GM23338 (cell line): ENCODE data around the gene DNAH9. TPM values are rescaled to one million over a fixed set of nuclear protein-coding genes. Genes with fewer than 3 reads are reported as not detected.

Experiments used
- ATAC-seq: fragments of 200-7000 bp; cut with Tn5 transposase; 3 replicates; pipeline ENCODE4 v1.9.1; 2020
- DNase-seq: peaks from one replicate; pipeline ENCODE4 v3.0.0-alpha.2; 2015; ENCODE audit warnings: low spot score
- H2AFZ ChIP-seq: fragments of 200-600 bp; sonication (generic); 2 replicates; pipeline ENCODE4 v1.8.0; 2016; ENCODE audit warnings: antibody characterized with exemption, mild to moderate bottlenecking, moderate library complexity
- H3F3A ChIP-seq: fragments of 200-600 bp; sonication (generic); replicated peaks from 2 replicates; pipeline ENCODE4 v1.8.0; 2017; ENCODE audit warnings: antibody characterized with exemption, mixed run types, low read depth
- H3K27ac ChIP-seq: fragments of 200-600 bp; sonication (generic); 2 replicates; pipeline ENCODE4 v1.6.1; 2016; ENCODE audit warnings: low read depth
- H3K27me3 ChIP-seq: fragments of 200-600 bp; sonication (generic); 2 replicates; pipeline ENCODE4 v1.8.0; 2016; ENCODE audit warnings: mild to moderate bottlenecking, mixed run types, moderate library complexity; ENCODE audit not compliant: insufficient read depth
- H3K36me3 ChIP-seq: fragments of 200-600 bp; sonication (generic); 2 replicates; pipeline ENCODE4 v1.8.0; 2016; ENCODE audit warnings: mild to moderate bottlenecking; ENCODE audit not compliant: insufficient read depth
- H3K4me1 ChIP-seq: fragments of 200-600 bp; sonication (generic); 2 replicates; pipeline ENCODE4 v1.8.0; 2016; ENCODE audit warnings: mild to moderate bottlenecking, moderate library complexity; ENCODE audit not compliant: insufficient read depth
- H3K4me2 ChIP-seq: fragments of 200-600 bp; sonication (generic); 2 replicates; pipeline ENCODE4 v1.7.1; 2017; ENCODE audit warnings: mixed run types
- H3K4me3 ChIP-seq: fragments of 200-600 bp; sonication (generic); 2 replicates; pipeline ENCODE4 v1.6.1; 2016; ENCODE audit warnings: mixed run types
- H3K79me2 ChIP-seq: fragments of 200-600 bp; sonication (generic); replicated peaks from 2 replicates; pipeline ENCODE4 v1.8.0; 2017; ENCODE audit warnings: mild to moderate bottlenecking; ENCODE audit not compliant: insufficient read depth
- H3K9me2 ChIP-seq: fragments of 200-600 bp; sonication (generic); 2 replicates; pipeline ENCODE4 v1.8.0; 2017; ENCODE audit not compliant: insufficient read depth
- H4K20me1 ChIP-seq: fragments of 200-600 bp; sonication (generic); replicated peaks from 2 replicates; pipeline ENCODE4 v1.8.0; 2017; ENCODE audit warnings: mild to moderate bottlenecking; ENCODE audit not compliant: insufficient read depth
- H3K27ac Mint-ChIP-seq: 2 replicates; pipeline ENCODE4 v1.8.0; 2020; ENCODE audit warnings: inconsistent platforms, mild to moderate bottlenecking, moderate library complexity, mixed read lengths
- H3K27me3 Mint-ChIP-seq: 3 replicates; pipeline ENCODE4 v1.8.0; 2022; ENCODE audit warnings: low read depth, mild to moderate bottlenecking, moderate library complexity, mixed read lengths, inconsistent platforms; ENCODE audit not compliant: insufficient read depth, poor library complexity
- H3K36me3 Mint-ChIP-seq: 3 replicates; pipeline ENCODE4 v1.8.0; 2021; ENCODE audit warnings: low read depth, mild to moderate bottlenecking, inconsistent platforms, moderate library complexity, mixed read lengths
- H3K4me1 Mint-ChIP-seq: 3 replicates; pipeline ENCODE4 v1.8.0; 2020; ENCODE audit warnings: mild to moderate bottlenecking, inconsistent platforms, mixed read lengths
- H3K4me3 Mint-ChIP-seq: 3 replicates; pipeline ENCODE4 v1.8.0; 2021; ENCODE audit warnings: moderate library complexity, mild to moderate bottlenecking, inconsistent platforms, mixed read lengths
- H3K9me3 Mint-ChIP-seq: 3 replicates; pipeline ENCODE4 v1.8.0; 2020; ENCODE audit warnings: moderate library complexity, mild to moderate bottlenecking, inconsistent platforms, mixed read lengths
- CREB1 ChIP-seq: fragments of 250-450 bp; sonication (Bioruptor Pico); IDR thresholded peaks from 2 replicates; pipeline ENCODE4 v1.5.0; 2020; ENCODE audit warnings: low read depth, mild to moderate bottlenecking, moderate library complexity
- CTCF ChIP-seq, 2 experiments: fragments of 200-600 bp in 1 of 2; sonication (generic) in 1 of 2; conservative IDR thresholded peaks; 2 replicates each; pipeline versions ENCODE4 v1.5.1 to v1.6.1; 2016 to 2017; ENCODE audit warnings: antibody characterized with exemption in 2 of 2, low read depth in 2 of 2, mild to moderate bottlenecking in 2 of 2, moderate library complexity in 1 of 2
- EZH2 ChIP-seq: fragments of 200-600 bp; sonication (generic); IDR thresholded peaks from one replicate; pipeline ENCODE4 v1.8.0; 2017; ENCODE audit warnings: antibody characterized with exemption, mild to moderate bottlenecking, low read depth; ENCODE audit not compliant: unreplicated experiment
- JUNB ChIP-seq: IDR thresholded peaks from one replicate; pipeline ENCODE4 v1.6.1; 2016; ENCODE audit warnings: antibody characterized with exemption; ENCODE audit not compliant: unreplicated experiment
- NANOG ChIP-seq: IDR thresholded peaks from 2 replicates; pipeline ENCODE4 v1.6.1; 2016; ENCODE audit warnings: antibody characterized with exemption, borderline replicate concordance
- POLR2AphosphoS5 ChIP-seq: IDR thresholded peaks from 2 replicates; pipeline ENCODE4 v1.6.1; 2016; ENCODE audit warnings: antibody characterized with exemption, low read depth
- REST ChIP-seq: IDR thresholded peaks from one replicate; pipeline ENCODE4 v1.6.1; 2018; ENCODE audit warnings: antibody characterized with exemption; ENCODE audit not compliant: unreplicated experiment
- STAT1 ChIP-seq: IDR thresholded peaks from one replicate; pipeline ENCODE4 v1.6.1; 2016; ENCODE audit warnings: antibody characterized with exemption; ENCODE audit not compliant: unreplicated experiment
- ZNF114 ChIP-seq: fragments of 250-450 bp; sonication (Bioruptor Pico); IDR thresholded peaks from 2 replicates; pipeline ENCODE4 v1.5.0; 2020; ENCODE audit warnings: mild to moderate bottlenecking, moderate library complexity
- polyA plus RNA-seq: library from polyadenylated mRNA; unstranded; fragments of >200 nt; fragmentation: Nextera tagmentation; extraction: Ambion mirVana; gene quantifications from 2 replicates; pipeline ENCODE4 v1.2.1, GENCODE V29; 2016
- total RNA-seq: library from RNA; depleted of rRNA; stranded (reverse); fragments of >200 nt; shearing (Covaris generic); gene quantifications from 2 replicates; pipeline ENCODE4 v1.2.3, GENCODE V29; 2014
- TF ChIP-seq, protein P1 (sequence below): IDR thresholded peaks from 2 replicates; pipeline ENCODE4 v1.6.1; 2016; ENCODE audit warnings: antibody characterized with exemption

The DNAH9 gene
- total and polyA plus RNA-seq, 2 experiments from 2014 or later = not detected

DNA sequence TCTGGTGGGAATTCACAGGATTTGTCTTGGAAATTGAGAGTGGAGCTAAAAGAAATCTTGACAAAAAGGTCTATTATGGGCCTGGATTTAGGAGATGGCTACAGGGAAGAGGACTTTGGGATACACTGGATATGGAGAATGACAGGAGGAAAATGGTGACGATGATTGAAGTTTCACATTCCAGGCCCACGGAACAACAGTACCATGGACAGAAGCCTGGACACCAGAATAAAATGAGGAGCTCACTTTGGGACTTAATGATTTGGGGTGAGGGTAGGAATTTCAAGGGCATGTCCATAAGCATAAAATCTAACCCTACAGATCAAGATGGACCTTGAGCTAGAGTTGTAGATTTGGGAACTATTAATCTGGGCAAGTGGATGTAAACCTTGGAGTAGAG is 47.8 kb upstream of the DNAH9 start:
- no peak overlapping the region for H2AFZ ChIP-seq
- no peaks in the 10 kb centered on the region for H3F3A ChIP-seq
- ATAC-seq (no peak), DNase-seq (no peak)
- H3K27me3 ChIP-seq = no peaks in the 10 kb centered on the region
- Mint-ChIP-seq H3K27ac (no peak overlapping the region), H3K9me3 (peaks cover 97% of the 10 kb centered on the region), H3K36me3 (peaks cover 43% of the 10 kb centered on the region), H3K4me1 (no peaks in the 10 kb centered on the region), H3K4me3 (no peak overlapping the region), H3K27me3 (no peaks in the 10 kb centered on the region)
- no peaks in the 10 kb centered on the region for H3K36me3 ChIP-seq
- no peak overlapping the region for H3K4me2 ChIP-seq
- H3K9me2 ChIP-seq = no peaks in the 10 kb centered on the region
- TF ChIP-seq POLR2AphosphoS5 (no peak), NANOG (no peak), JUNB (no peak), EZH2 (no peak), CREB1 (no peak), STAT1 (no peak), CTCF (conservative IDR thresholded peaks at IDR 0.05; ENCODE audit: low read depth in 2 of 2) (no peak), ZNF114 (CRISPR knock-in tag) (no peak)
- TF ChIP-seq, protein P1, sequence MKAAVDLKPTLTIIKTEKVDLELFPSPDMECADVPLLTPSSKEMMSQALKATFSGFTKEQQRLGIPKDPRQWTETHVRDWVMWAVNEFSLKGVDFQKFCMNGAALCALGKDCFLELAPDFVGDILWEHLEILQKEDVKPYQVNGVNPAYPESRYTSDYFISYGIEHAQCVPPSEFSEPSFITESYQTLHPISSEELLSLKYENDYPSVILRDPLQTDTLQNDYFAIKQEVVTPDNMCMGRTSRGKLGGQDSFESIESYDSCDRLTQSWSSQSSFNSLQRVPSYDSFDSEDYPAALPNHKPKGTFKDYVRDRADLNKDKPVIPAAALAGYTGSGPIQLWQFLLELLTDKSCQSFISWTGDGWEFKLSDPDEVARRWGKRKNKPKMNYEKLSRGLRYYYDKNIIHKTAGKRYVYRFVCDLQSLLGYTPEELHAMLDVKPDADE = no peak
- no peaks in the 10 kb centered on the region for H3K79me2 ChIP-seq
- H3K4me1 ChIP-seq = no peaks in the 10 kb centered on the region
- no peak overlapping the region for H3K4me3 ChIP-seq
- H3K27ac ChIP-seq = no peak overlapping the region
- H4K20me1 ChIP-seq = no peaks in the 10 kb centered on the region

- no peaks in the 10 kb centered on the region for H3K36me3 ChIP-seq
- no peak overlapping the region for H3K4me3 ChIP-seq
- no peaks in the 10 kb centered on the region for H3F3A ChIP-seq
- no peak for DNase-seq
- H3K4me2 ChIP-seq = no peak overlapping the region
- Mint-ChIP-seq H3K27me3 (no peaks in the 10 kb centered on the region), H3K4me1 (no peaks in the 10 kb centered on the region), H3K27ac (no peak overlapping the region), H3K36me3 (peaks cover 49% of the 10 kb centered on the region), H3K4me3 (no peak overlapping the region), H3K9me3 (peaks cover 97% of the 10 kb centered on the region)
- H3K9me2 ChIP-seq = no peaks in the 10 kb centered on the region
- H3K79me2 ChIP-seq = no peaks in the 10 kb centered on the region
- H3K27me3 ChIP-seq = no peaks in the 10 kb centered on the region
- no peak for ATAC-seq
- H3K4me1 ChIP-seq = no peaks in the 10 kb centered on the region
- H4K20me1 ChIP-seq = no peaks in the 10 kb centered on the region
- no peak overlapping the region for H3K27ac ChIP-seq
- TF ChIP-seq CREB1 (no peak), REST (no peak), JUNB (no peak), CTCF (conservative IDR thresholded peaks at IDR 0.05; ENCODE audit: low read depth in 2 of 2) (no peak)
- no peak overlapping the region for H2AFZ ChIP-seq
Observed at GRCh38 chr17:11551442-11551841, 46.8 kb upstream of the DNAH9 start.
